GM21529 (cell line): ENCODE data around the gene SLC6A3.
"Not testable (repeated sequence)": the region's sequence is repeated elsewhere in the genome, so short reads cannot be mapped to it uniquely, and the experiment has no call there.

Experiments
- ATAC-seq: cut with Tn5 transposase; IDR thresholded peaks from one replicate; pipeline ENCODE4 v1.9.1; 2021; ENCODE audit not compliant: unreplicated experiment

The SLC6A3 gene

DNA sequence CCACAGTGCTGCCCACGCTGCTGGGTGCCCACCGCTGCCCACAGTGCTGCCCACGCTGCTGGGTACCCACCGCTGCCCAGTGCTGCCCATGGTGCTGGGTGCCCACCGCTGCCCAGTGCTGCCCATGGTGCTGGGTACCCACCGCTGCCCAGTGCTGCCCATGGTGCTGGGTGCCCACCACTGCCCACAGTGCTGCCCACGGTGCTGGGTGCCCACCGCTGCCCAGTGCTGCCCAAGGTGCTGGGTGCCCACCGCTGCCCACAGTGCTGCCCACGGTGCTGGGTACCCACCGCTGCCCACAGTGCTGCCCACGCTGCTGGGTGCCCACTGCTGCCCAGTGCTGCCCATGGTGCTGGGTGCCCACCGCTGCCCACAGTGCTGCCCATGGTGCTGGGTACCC, 22.7 kb downstream of the SLC6A3 start:
- not testable (repeated sequence) for ATAC-seq

DNA sequence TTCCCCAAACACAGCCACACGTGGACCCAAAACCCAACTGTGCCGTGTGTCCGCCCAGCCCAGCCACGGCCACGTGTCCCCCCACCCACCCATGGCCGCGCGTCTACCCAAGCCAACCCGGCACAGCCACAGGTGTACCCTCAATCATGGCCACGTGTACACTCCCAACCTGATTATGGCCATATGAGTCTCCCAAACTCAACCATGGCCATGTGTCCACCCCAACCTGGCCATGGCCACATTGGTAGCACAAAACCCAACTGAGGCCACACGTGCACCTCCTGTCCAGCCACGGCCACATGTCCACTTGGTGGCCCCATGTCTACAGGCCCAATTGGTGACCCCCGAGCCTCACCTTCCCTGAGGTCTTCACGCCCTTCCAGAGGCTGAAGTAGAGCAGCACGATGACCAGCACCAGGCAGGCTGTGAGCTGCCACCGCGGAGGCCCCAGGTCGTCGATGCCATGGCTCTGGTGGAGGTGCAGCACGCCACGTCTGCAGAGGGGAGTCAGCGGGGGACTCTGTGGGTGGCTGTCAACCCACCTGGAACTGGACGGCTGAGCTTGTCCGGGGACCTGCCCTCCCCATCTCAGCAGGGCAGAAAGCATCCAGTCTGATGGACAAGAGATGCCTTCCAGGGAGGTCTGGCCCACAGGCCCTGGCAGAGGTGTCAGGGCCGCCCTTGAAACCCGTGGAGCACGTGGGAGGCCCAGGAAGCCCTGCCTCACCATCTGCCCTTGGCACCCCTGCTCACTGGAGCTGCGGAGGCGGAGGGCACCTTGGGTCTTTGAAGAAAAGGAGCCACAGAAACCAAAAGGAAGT, 23.5 kb downstream of the SLC6A3 start:
- no peak for ATAC-seq

DNA sequence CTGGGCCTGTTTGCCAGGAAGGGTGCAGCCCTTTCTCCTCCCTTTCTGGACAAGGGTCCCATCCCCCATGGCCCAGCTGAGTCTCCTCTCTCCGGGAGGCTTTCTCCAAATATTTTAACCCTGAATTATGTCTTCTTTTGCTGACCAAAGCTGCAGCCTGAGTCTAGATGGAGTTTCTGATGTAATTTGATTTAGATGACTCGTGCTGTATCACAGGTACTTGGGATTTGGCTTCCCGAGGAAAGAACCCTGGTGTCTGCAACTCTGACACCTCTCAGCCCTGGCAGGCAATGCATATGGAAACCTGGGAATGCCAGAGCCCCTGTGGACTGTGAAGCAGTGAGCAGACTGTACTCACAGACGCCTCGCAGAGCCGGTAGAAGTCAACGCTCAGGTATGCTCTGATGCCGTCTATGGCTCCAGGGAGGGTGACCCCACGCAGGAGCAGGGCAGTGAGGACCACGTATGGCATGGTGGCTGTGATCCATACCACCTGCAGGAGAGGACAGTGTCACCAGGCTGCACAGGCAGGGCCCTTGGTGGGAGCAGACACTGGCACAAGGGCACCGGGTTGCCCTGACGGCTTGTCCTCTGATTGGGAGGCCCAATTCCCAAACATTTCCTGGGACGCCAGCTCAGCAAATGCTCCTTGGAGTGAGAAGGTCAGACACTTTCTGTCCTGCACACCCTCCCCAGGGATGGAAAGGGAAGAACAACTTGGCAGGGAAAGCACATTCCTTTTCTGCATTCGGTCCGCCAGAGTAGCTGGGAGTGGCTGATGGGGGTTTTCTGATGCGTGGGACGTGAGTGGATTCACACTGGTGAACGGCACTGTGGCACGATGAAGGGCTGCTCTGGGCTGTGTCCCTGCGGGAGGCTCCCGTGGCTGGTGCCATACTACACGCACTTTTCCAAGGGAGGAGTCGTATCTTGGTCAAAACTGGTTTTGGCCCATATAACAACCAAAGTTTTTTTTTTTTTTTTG, 24.7 kb downstream of the SLC6A3 start:
- ATAC-seq = no peak

DNA sequence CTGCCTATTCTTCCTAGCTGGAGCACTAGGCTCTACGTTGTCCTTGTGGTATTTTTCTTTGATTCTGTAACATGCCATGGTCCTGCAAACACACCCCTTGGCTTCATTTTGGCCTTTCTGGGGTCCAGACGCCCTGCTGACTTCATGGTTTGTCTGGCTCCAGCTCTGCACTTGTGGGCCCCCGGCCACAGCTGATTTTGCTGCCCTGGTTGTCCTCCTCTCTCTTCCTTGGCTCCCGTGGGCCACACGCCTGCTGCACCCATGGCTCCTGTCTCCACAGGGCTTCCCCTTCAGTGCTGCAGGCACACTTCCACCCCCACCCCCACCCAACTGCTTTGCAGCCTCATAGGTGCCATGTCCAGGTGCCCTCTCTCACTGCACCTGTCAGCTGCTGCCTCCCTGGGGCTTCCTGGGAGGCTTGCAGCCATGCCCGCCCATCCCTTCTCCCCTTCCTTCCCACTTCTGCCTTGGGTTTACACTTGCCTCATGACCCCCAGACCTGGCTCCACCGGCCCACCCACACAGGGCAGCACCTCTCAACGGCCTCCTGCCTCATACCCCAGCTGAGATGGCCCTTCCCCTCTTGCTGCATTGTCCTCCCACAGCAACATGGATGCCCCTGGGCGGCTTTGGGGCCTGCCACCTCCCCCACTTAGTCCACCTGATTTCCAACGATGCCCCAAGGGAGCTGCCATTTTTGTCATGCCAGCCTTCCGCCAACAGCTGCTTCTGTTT, 25.6 kb downstream of the SLC6A3 start:
- ATAC-seq = no peak

DNA sequence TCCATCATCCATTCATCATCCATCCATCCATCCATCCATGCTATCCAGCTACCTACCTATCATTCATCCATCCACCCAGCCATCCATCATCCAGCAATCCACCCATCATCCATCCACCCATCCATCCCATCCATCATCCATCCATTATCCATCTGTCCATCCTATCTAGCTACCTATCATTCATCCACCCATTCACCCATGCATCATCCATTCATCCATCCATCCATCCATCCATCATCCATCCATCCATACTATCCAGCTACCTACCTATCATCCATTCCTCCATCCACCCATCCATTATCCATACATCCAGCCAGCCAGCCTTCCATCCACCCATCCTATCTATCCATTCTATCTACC, 26.3 kb downstream of the SLC6A3 start:
- no peak for ATAC-seq

DNA sequence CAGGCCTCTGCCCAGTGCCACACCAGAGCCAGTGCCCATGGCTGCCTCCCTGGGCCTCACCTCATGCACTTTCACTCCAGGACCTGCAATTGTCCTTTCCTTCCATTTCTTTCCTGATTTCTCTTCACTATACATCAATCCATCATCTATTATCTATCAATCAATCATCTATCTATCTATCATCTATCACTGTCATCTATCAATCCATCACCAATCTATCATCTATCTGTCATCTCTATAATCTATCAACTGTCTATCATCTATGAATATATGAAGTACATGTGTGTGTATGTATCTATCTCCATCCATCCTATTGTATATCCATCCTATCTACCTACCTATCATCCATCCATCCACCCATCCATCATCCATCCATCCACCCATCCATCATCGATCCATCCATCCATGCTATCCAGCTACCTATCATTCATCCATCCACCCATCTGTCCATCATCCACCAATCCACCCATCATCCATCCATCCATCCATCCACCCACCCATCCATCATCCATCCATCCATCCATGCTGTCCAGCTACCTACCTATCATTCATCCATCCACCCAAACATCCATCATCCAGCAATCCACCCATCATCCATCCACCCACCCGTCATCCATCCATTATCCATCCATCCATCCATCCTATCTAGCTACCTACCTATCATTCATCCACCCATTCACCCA, 26.9 kb downstream of the SLC6A3 start:
- no peak for ATAC-seq

DNA sequence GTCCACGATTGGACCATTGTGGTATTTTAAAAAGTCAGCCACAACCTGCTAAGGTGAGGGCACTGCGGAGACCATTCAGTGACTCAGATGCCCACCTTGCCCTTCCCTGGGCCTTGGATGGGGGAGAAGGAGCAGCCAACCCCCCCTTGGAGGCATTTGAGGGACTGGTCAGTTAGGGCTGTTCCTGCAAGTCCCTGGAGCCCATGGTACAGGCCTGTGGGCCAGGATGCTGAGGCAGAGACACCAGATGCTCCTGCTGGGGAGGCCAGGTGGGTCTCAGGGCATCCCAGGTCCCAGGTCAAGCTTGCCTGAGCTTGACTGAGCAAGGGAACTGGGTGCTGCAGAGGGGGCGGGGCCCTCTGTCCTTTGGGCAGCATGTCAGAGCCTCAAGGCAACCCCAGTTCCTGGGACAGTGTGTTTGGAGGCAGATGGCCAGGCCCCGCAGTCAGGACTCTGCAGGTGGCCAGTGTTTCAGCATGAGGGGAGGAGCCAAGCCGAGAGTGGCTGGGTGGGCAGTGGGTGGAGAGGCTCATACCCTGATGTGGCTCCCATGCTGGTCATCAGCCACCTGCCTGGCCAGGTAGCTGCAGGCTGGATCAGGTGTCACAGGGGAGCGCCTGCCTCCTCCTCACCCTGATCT, 27.5 kb downstream of the SLC6A3 start:
- no peak for ATAC-seq

DNA sequence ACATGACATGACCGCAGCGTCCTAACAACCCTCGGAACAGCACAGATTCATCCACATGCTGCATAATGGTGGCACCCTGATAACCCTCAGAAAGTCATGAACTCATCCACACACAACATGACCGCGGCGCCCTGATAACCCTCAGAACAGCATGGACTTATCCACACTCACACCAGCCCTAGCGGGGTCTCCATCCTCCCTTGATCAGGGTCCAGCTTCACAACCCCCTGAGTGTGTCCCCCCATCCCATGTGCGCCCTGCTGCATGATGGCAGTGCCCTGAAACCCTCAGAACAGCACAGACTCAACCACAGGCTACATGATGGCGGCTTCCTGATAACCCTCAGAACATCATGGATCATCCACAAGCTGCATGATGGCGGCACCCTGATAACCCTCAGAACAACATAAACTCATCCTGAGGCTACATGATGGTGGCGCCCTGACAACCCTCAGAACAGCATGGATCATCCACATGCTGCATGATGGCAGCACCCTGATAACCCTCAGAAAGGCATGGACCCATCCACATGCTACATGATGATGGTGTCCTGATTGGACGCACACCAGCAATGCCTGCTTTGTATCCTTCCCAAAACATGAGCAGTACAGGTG, 28.3 kb downstream of the SLC6A3 start:
- no peak for ATAC-seq

DNA sequence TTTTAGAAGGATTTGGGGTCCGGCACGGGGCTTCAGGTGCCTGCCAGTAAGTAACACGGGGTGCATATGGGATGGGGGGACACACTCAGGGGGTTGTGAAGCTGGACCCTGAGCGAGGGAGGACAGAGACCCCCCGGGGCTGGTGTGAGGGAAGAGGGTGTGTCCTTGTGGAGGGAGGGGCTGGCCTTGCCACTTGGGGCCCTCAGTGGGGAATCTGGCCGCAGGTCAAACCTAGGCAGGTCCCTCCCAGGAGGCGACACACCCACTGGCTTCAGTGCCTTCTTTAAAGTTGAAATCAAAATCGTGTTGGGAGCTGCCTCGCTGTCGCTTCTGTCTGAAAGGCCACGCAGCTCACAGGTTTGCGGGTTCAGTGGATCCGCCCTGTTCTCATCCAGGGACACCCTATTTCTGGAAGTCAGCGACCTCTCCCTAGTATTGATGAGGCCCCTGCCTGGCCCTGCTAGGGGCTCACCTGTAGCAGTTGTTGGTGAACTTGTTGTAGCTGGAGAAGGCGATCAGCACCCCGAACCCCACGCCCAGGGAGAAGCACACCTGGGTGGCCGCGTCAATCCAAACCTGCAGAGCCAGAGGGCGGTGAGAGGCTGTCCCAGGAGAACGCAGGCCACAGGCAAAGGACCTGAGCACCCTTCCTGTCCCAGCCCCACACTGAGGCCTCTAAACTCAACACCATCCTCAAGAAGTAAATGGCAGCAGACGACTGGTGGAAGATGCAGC, 29.4 kb downstream of the SLC6A3 start:
- ATAC-seq = no peak

DNA sequence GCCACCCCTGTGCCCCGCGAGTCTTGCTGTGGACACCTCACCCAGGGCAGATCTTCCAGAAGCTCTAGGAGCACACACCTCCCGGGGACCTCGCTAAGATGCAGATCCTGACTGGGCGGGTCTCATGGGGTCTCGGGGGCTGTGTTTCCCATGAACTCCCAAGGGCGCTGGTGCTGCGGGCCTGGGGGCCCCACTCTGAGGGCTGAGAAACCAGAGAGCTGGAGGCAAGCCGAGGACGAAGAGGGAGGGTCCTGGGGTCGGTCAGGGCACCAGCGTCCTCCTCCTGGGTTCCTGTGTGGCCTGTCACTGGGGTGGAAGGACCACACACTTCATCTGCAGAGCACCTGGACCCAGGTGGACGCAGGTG, 30.2 kb downstream of the SLC6A3 start:
- no peak for ATAC-seq

DNA sequence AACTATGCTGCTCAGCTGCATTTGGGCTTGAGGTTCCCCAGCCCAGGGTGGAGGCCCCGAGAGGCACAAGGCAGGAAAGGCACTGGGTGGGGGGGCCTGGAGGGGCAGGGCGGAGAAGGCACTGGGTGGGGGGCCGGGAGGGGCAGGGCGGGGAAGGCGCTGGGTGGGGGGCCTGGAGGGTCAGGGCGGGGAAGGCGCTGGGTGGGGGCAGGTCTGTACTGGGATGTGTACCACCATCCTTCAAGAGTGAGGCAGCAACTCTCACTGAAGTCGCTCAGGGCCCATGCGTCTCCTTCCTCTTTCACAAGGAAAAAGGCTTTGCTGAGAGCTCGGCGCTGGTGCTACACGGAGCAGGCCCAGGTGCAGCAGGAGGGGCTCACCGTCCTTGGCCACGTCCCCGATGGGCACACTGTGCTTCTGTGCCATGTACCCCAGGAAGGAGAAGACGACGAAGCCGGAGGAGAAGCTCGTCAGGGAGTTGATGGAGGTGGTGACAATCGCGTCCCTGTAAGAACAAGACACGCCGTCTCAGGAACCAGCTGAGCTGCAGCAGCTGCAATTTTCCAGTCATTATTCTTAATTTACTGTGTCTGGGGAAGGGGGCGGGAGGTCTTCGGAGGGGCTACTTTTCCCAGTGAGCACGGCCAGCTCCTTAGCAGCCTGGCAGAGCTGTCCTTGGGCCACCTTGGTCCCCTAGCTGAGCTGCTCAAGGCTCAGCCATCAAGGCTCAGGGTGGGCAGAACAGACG, 30.8 kb downstream of the SLC6A3 start:
- no peak for ATAC-seq

DNA sequence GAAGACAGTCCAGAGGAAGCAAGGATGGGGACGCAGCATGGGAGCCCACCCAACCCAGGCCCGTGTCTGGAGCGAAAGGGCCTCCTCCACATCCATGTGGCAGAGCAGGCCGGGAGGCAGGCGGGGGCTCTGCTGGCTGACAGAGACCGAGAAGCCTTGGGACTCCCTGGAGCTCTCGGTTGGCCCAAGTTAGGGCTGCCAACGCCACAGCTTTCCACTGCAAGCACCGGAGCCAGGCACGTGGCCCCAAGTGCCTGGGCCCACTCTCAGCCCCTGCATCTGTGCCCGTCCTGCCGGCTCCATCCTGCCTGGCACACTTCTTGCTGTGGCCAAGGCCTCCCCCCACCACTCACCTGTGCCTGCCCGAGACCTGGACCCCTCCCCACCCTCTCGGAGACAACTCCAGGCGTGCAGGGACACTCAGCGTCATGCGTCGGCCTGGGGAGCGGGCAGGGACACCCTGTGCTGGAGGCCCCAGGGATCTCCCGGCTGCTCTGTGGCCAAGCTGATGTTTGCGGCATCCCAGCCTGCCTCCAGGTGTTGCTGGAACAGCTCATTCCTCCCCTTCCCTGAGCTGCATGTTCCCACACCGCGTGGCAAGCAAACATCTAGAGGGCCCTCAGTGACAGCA, 31.5 kb downstream of the SLC6A3 start:
- no peak for ATAC-seq

DNA sequence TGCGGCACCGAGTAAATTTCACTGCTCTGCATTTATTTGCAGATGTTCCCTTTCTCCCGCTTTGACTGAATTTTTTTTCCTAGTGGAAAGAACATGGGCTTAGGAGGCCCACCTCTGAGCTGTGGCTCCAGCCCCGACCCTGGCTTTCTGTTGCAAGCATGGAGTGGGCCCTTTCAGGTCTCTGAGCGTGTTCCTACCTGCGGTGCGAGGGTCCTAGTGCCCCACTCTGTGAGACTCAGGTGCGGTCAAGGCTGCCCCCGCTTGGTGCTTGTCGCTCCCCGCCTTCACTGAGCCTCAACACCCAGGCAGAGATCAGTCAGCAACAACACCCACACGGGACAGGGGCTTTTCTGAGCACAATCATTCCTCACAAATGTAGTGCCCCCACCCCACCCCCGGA, 32.0 kb downstream of the SLC6A3 start:
- no peak for ATAC-seq

DNA sequence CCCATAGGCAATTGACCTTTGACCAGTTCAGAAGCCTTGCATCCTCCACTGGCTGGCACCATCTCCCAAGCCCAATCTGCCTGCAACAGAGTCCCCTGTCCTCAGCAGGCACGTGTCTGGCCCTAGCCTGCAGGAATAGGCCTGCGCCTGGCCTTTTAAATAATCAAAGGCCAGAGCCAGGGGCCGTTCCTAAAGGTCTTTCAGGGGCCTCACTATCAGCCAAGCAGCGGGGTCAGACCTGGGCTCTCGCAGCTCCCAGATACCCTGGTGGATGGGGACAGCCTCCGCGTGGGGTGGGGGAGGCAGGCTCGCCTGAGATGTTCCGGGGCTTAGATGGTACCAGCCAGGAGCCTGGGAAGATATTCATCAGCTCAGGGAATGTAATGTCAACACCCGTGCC, 32.6 kb downstream of the SLC6A3 start:
- no peak for ATAC-seq

DNA sequence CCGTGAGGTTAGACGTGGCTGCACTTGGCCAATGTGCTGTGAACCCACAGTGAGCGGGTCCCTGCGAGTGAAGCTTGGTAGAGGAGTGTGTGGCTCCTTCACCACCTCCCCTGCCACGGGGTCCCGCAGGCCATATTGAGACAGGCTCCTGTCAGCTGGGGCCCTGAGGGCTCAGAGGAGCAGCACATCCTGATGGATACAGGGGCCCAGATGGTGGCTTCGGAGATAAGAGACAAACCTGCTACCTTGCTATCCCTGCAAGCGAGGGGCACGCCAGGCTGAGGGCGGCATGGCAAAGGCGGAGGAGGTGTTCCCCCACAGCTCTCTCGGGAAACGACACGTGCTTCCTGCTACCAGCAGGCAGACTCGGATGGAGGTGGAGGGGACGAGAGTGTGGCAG, 33.1 kb downstream of the SLC6A3 start:
- ATAC-seq = no peak

DNA sequence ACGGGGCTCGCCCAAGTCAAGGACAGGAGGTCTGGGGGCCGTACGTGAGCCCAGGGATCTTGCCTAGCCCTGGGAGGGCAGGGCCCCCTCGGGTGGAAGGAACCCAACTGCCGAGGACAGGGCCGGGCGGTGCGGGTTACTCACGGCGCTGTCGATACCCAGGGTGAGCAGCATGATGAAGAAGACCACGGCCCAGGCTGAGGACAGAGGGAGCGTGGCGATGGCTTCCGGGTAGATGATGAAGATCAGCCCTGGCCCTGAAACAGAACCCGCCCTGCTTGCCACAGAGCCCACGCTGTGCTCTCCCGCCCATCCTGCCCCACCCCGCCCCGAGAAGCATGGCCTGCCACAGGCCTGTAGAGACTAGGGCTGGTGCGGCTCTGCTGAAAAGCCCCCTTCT, 34.1 kb downstream of the SLC6A3 start:
- no peak for ATAC-seq

DNA sequence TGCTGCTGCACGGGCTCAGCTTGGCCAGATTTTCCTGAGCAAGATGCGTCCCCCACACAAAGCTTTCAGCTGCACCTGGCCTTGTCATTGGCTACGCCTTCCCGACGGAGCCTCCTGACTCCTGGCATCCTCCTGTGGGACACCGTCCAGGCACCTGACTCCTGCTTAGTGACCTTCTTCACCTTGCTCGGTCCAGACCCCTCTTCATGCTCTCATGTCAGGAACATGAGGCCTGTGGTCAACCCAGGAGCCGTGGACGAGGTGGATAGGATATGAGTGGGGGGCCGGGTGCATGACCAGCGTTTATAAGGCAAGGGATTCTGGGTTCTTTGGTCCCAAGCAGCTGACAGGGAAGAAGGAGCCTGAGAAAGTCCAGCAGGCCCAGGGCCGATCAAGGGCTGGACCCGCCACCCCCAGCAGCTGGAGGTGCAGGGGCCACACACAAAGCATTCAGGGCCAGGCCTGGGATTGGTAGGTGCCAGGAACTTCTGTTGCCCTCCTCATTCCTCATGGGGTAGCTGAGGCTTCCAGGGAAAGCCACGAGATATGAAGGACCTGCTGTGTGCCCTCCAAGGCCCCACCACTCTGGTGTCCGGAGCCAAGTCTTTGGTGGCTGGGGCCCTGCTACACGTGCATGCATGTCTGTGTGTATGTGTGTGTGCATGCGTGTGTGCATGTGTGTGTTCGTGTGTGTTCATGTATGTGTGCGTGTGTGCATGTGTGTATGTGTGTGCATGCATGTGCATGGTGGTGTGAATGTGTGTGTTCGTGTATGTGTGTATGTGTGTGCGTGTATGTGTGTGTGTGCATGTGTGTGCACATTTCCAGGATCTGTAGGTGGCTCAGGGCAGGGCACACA, 34.9 kb downstream of the SLC6A3 start:
- no peak for ATAC-seq
